DMS79 treated with DMSO at 0.1 percent for 48 hours (cell line): Measurements from ENCODE around the gene PUS1.
A peak's percentile ranks its signal among the peaks of the same experiment; 100 is the strongest.
"Not testable (repeated sequence)": the region's sequence is repeated elsewhere in the genome, so short reads cannot be mapped to it uniquely, and the experiment has no call there.

Experiments
- DNase-seq: peaks from one replicate; lab custom pipeline; 2025; lab: John Stamatoyannopoulos, UW

The PUS1 gene

GRCh38 chr12:131934535-131934934, 5.5 kb downstream of the PUS1 start:
- no peak for DNase-seq

DNA sequence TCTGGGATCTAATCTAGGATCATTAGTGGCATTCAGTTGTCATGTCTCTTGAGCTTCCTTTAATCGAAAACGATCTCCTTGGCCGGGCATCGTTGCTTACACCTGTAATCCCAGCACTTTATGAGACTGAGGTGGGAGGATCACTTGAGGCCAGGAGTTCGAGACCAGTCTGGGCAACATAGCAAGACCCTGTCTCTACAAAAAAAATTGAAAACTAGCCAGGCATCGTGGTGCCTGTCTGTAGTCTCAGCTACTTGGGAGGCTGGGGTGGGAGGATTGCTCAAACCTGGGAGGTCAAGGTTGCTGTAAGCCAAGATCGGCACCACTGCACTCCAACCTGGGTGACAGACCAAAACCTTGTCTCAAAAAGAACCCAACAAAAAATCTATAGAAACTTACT, 9.0 kb downstream of the PUS1 start:
- no peak for DNase-seq

DNA sequence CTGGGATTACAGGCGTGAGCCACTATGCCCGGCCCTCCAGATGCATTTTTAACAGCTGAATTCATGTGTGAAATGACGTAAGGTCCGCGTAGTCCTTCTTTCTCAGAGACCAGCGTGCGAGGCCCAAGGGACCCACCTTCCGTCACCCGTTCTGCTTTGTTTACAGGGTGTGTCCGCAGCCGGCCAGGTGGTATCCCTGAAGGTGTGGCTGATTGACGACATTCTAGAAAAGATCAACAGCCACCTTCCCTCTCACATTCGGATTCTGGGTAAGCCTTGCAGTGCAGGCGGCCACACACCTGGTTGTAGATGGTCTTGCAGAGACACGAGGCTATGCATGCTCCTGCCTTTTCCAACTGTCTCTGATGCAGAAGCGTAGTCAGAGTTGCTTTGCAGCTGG, 9.9 kb downstream of the PUS1 start:
- no peak for DNase-seq

DNA sequence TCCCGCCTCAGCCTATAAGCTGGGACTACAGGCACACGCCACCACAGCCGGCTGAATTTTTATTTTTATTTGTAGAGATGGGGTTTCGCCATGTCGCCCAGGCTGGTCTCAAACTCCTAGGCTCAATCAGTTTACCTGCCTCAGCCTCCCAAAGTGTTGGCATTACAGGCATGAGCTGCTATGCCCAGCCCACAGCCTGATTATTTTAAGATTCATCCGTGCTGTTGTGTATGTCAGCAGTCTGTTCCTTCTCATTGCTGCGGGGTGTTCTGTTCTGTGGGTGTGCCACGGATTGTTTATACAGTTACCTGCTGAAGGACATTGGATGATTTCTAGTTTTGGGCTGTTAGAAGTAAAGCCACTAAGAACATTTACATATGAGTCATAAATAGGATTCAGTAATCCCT, 11.1 kb downstream of the PUS1 start:
- no peak for DNase-seq

- DNase-seq = no peak
Measured at GRCh38 chr12:131941116-131941986, 12.3 kb downstream of the PUS1 start.

- no peak for DNase-seq
Measured at GRCh38 chr12:131941987-131942341, 12.9 kb downstream of the PUS1 start.

GRCh38 chr12:131942671-131943070, 13.6 kb downstream of the PUS1 start:
- DNase-seq = no peak

DNA sequence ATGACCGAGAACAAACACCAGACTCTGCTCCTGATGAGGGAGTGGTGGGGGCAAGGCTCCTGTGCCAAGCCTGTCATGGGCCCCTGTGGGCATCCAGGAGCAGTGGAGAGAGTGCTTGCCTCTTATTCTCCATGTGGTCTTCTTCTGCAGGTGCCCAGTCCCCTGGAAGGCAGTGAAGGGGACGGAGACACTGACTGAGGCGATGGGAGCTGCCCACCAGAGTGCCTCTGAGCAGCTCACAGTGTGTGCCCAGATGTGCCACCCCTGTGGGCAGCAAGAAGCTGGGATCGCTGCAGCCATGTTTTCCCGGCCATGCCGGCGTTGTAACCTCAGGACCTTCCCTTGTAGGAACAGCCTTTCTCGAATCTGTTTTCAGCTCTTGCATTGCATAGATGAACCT, 14.3 kb downstream of the PUS1 start:
- no peak for DNase-seq

- no peak for DNase-seq
Measured at GRCh38 chr12:131943876-131944275, 14.8 kb downstream of the PUS1 start.

- no peak for DNase-seq
Measured at GRCh38 chr12:131944601-131945251, 15.7 kb downstream of the PUS1 start.

- DNase-seq = no peak
Measured at GRCh38 chr12:131946757-131947156, 17.7 kb downstream of the PUS1 start.

DNA sequence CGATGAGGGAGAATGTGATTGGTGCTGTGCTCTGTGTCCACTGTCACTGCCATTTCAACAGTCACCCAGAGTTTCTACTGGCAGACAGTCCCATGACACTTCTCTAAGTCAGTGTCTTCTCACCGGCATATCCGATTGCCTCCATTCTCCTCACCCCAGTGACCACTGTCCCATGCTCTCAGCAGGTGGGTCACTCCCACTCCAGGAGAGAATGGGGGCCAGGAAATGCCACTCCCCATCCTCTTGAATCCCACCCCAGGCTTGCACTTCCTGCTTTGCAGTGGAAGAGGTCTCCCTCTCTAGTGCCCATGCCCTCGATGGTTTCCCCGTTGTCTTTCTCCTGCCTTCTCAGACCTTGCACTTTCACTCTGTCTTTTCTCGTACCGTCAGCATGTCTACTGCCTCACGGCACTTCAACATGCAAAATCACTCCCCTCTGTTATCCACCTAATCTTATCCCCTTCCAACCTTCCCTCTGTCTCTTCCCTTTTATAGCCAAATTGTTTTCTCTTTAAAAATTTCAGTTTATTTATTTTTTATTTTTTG, 18.5 kb downstream of the PUS1 start:
- DNase-seq = no peak

- DNase-seq = no peak
Measured at GRCh38 chr12:131948166-131948712, 19.2 kb downstream of the PUS1 start.

DNA sequence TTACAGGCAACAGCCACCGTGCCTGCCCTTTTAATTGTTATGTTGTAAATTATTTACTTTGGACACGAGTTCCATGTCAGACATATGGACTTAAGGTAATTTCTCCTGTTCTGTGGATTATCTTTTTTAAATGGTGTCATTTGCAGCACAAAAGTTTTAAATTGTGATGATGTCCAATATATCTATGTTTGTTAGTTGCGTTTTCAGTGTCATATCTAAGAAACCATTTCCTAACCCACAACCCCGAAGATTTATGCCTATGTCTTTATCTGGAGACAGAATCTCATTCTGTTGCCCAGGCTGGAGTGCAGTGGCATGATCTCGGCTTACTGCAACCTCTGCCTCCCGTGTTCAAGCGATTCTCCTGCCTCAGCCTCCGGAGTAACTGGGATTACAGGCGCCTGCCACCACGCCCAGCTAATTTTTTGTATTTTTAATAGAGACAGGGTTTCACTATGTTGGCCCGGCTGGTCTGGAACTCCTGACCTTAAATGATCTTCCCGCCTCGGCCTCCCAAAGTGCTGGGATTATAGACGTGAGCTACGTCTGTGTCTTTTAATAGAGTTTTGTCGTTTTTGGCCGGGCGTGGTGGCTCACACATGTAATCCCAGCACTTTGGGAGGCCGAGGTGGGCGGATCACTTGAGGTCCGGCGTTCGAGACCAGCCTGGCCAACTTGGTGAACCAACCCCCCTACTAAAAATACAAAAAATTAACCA, 19.8 kb downstream of the PUS1 start:
- not testable (repeated sequence) for DNase-seq

- peak; percentile 79 for DNase-seq
Measured at GRCh38 chr12:131949431-131950181, 20.5 kb downstream of the PUS1 start, which contains the start of gene EP400. EP400 (plus strand) TSS chr12:131949942; CDS start chr12:131960620, 10,678 bp downstream.

- no peak for DNase-seq
Measured at GRCh38 chr12:131950182-131950913, 21.3 kb downstream of the PUS1 start.

- DNase-seq = not testable (repeated sequence)
Measured at GRCh38 chr12:131953810-131954209, 24.7 kb downstream of the PUS1 start.

GRCh38 chr12:131954460-131954859, 25.4 kb downstream of the PUS1 start:
- not testable (repeated sequence) for DNase-seq

GRCh38 chr12:131959116-131959515, 30.0 kb downstream of the PUS1 start:
- DNase-seq = no peak
